ENCODE measurements around the gene NAT8L. TPM values are rescaled to one million over a fixed set of nuclear protein-coding genes. Genes with fewer than 3 reads are reported as not detected.
"Not testable (repeated sequence)": the region's sequence is repeated elsewhere in the genome, so short reads cannot be mapped to it uniquely, and the experiment has no call there.

Gene NAT8L
- total RNA-seq, 1 experiment from 2014 or later: 16.6 TPM

- no peak overlapping the region for H3K27ac ChIP-seq (ENCODE audit: low read length)
- POLR2A ChIA-PET: no interaction called here
- no peak for ATAC-seq
- H3K4me3 ChIP-seq (ENCODE audit: low read depth in 2 of 2, low read length in 2 of 2): no peak overlapping the region
- no peak for DNase-seq (ENCODE audit: low read depth, low spot score)
- no peaks in the 10 kb centered on the region for H3K9me3 ChIP-seq (ENCODE audit: control insufficient read depth, insufficient read depth, low read depth, low read length)
- in situ Hi-C loops (cut with HindIII; ENCODE audit: low pct_unique_long_range_greater_than_20kb, low sequenced_read_pairs) (no loop called here), intact Hi-C loops (cut with micrococcal nuclease; ENCODE audit: unreplicated experiment) (no loop called here)
- H3K27me3 ChIP-seq (ENCODE audit: control insufficient read depth, insufficient read depth, low read length): no peaks in the 10 kb centered on the region
- no peaks in the 10 kb centered on the region for H3K36me3 ChIP-seq (ENCODE audit: control insufficient read depth, insufficient read depth, low read length)
- TF ChIP-seq, protein P1, sequence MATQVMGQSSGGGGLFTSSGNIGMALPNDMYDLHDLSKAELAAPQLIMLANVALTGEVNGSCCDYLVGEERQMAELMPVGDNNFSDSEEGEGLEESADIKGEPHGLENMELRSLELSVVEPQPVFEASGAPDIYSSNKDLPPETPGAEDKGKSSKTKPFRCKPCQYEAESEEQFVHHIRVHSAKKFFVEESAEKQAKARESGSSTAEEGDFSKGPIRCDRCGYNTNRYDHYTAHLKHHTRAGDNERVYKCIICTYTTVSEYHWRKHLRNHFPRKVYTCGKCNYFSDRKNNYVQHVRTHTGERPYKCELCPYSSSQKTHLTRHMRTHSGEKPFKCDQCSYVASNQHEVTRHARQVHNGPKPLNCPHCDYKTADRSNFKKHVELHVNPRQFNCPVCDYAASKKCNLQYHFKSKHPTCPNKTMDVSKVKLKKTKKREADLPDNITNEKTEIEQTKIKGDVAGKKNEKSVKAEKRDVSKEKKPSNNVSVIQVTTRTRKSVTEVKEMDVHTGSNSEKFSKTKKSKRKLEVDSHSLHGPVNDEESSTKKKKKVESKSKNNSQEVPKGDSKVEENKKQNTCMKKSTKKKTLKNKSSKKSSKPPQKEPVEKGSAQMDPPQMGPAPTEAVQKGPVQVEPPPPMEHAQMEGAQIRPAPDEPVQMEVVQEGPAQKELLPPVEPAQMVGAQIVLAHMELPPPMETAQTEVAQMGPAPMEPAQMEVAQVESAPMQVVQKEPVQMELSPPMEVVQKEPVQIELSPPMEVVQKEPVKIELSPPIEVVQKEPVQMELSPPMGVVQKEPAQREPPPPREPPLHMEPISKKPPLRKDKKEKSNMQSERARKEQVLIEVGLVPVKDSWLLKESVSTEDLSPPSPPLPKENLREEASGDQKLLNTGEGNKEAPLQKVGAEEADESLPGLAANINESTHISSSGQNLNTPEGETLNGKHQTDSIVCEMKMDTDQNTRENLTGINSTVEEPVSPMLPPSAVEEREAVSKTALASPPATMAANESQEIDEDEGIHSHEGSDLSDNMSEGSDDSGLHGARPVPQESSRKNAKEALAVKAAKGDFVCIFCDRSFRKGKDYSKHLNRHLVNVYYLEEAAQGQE (IDR thresholded peaks at IDR 0.05; ENCODE audit: insufficient read depth in 1 of 2, low read depth in 2 of 2, low read length in 1 of 2): no peak
- TF ChIP-seq, protein P2, sequence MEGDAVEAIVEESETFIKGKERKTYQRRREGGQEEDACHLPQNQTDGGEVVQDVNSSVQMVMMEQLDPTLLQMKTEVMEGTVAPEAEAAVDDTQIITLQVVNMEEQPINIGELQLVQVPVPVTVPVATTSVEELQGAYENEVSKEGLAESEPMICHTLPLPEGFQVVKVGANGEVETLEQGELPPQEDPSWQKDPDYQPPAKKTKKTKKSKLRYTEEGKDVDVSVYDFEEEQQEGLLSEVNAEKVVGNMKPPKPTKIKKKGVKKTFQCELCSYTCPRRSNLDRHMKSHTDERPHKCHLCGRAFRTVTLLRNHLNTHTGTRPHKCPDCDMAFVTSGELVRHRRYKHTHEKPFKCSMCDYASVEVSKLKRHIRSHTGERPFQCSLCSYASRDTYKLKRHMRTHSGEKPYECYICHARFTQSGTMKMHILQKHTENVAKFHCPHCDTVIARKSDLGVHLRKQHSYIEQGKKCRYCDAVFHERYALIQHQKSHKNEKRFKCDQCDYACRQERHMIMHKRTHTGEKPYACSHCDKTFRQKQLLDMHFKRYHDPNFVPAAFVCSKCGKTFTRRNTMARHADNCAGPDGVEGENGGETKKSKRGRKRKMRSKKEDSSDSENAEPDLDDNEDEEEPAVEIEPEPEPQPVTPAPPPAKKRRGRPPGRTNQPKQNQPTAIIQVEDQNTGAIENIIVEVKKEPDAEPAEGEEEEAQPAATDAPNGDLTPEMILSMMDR (IDR thresholded peaks at IDR 0.05): no peak
- TF ChIP-seq POLR2AphosphoS5 (IDR thresholded peaks at IDR 0.05; ENCODE audit: low read depth, low read length) (no peak), TCF7L2 (IDR thresholded peaks at IDR 0.05; ENCODE audit: low read depth, low read length) (no peak), SIN3A (IDR thresholded peaks at IDR 0.05; ENCODE audit: borderline replicate concordance, insufficient read depth, low read depth, low read length) (no peak)
- no peaks in the 10 kb centered on the region for H3K4me1 ChIP-seq (ENCODE audit: control insufficient read depth, insufficient read depth, low read length)
- CTCF ChIA-PET: no interaction called here
- no TSS peak for BruUV-seq (replicated peaks)
Measured at GRCh38 chr4:2024683-2025082, 34.4 kb upstream of the NAT8L start.

DNA sequence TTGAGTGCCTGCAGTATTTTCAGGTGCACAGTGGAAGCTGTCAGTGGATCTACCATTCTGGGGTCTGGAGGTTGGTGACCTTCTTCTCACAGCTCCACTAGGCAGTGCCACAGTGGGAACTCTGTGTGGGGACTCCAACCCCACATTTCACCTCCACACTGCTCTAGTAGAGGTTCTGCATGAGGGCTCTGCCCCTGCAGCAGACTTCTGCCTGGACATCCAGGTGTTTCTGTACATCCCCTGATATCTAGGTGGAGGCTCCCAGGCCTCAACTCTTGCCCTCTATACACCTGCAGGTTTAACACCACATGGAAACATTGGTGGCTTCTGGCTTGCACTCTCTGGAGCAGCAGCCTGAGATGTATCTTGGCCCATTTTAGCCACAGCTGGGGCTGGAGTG is 33.3 kb upstream of the NAT8L start:
- no peaks in the 10 kb centered on the region for H3K36me3 ChIP-seq (ENCODE audit: control insufficient read depth, insufficient read depth, low read length)
- ChIA-PET CTCF (no interaction called here), POLR2A (no interaction called here)
- H3K4me3 ChIP-seq (ENCODE audit: low read depth in 2 of 2, low read length in 2 of 2): no peak overlapping the region
- H3K4me1 ChIP-seq (ENCODE audit: control insufficient read depth, insufficient read depth, low read length): no peaks in the 10 kb centered on the region
- DNase-seq (ENCODE audit: low read depth, low spot score): no peak
- intact Hi-C loops (cut with micrococcal nuclease; ENCODE audit: unreplicated experiment) (no loop called here), in situ Hi-C loops (cut with HindIII; ENCODE audit: low pct_unique_long_range_greater_than_20kb, low sequenced_read_pairs) (no loop called here)
- TF ChIP-seq, protein P1 (IDR thresholded peaks at IDR 0.05; ENCODE audit: insufficient read depth in 1 of 2, low read depth in 2 of 2, low read length in 1 of 2): no peak
- no peak for TF ChIP-seq SIN3A (IDR thresholded peaks at IDR 0.05; ENCODE audit: borderline replicate concordance, insufficient read depth, low read depth, low read length)
- no peak for TF ChIP-seq TCF7L2 (IDR thresholded peaks at IDR 0.05; ENCODE audit: low read depth, low read length)
- TF ChIP-seq POLR2AphosphoS5 (IDR thresholded peaks at IDR 0.05; ENCODE audit: low read depth, low read length): no peak
- TF ChIP-seq, protein P2 (IDR thresholded peaks at IDR 0.05): no peak
- no peak for ATAC-seq
- no peaks in the 10 kb centered on the region for H3K9me3 ChIP-seq (ENCODE audit: control insufficient read depth, insufficient read depth, low read depth, low read length)
- no peaks in the 10 kb centered on the region; the same call in 1 of the 2 replicates for H3K27me3 ChIP-seq (ENCODE audit: control insufficient read depth, insufficient read depth, low read length)
- H3K27ac ChIP-seq (ENCODE audit: low read length): no peak overlapping the region
- no TSS peak for BruUV-seq (replicated peaks)

DNA sequence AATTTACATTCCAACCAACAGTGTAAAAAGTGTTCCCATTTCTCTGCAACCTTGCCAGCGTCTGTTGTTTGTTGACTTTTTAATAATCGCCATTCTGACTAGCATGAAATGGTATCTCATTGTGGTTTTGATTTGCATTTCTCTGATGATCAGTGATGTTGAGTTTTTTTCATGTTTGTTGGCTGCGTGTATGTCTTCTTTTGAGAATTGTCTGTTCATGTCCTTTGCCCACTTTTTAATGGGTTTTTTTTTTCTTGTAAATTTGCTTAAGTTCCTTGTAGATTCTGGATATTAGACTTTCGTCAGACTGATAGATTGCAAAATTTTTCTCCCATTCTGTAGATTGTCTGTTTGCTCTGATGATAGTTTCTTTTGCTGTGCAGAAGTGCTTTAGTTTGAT is 32.0 kb upstream of the NAT8L start:
- BruUV-seq (replicated peaks); CTCF ChIA-PET; ATAC-seq; DNase-seq (ENCODE audit: low read depth, low spot score); H3K4me3 ChIP-seq (ENCODE audit: low read depth in 2 of 2, low read length in 2 of 2); H3K36me3 ChIP-seq (ENCODE audit: control insufficient read depth, insufficient read depth, low read length); in situ Hi-C loops (cut with HindIII; ENCODE audit: low pct_unique_long_range_greater_than_20kb, low sequenced_read_pairs); H3K27ac ChIP-seq (ENCODE audit: low read length); POLR2A ChIA-PET; H3K4me1 ChIP-seq (ENCODE audit: control insufficient read depth, insufficient read depth, low read length); H3K27me3 ChIP-seq (ENCODE audit: control insufficient read depth, insufficient read depth, low read length); intact Hi-C loops (cut with micrococcal nuclease; ENCODE audit: unreplicated experiment); H3K9me3 ChIP-seq (ENCODE audit: control insufficient read depth, insufficient read depth, low read depth, low read length): not testable (repeated sequence)

- H3K4me3 ChIP-seq (ENCODE audit: low read depth in 2 of 2, low read length in 2 of 2); BruUV-seq (replicated peaks); ATAC-seq; H3K36me3 ChIP-seq (ENCODE audit: control insufficient read depth, insufficient read depth, low read length); POLR2A ChIA-PET; H3K27ac ChIP-seq (ENCODE audit: low read length); H3K9me3 ChIP-seq (ENCODE audit: control insufficient read depth, insufficient read depth, low read depth, low read length); H3K27me3 ChIP-seq (ENCODE audit: control insufficient read depth, insufficient read depth, low read length); DNase-seq (ENCODE audit: low read depth, low spot score); in situ Hi-C loops (cut with HindIII; ENCODE audit: low pct_unique_long_range_greater_than_20kb, low sequenced_read_pairs); intact Hi-C loops (cut with micrococcal nuclease; ENCODE audit: unreplicated experiment); CTCF ChIA-PET; H3K4me1 ChIP-seq (ENCODE audit: control insufficient read depth, insufficient read depth, low read length): not testable (repeated sequence)
Measured at GRCh38 chr4:2031161-2031560, 28.0 kb upstream of the NAT8L start.

Data from Panc1 (cell line).